Aorta (tissue), 5 donors: Measurements from ENCODE around the gene AHSG. TPM values are rescaled to one million over a fixed set of nuclear protein-coding genes. Genes with fewer than 3 reads are reported as not detected.
A peak's percentile ranks its signal among the peaks of the same experiment; 100 is the strongest.
"Not testable (repeated sequence)": the region's sequence is repeated elsewhere in the genome, so short reads cannot be mapped to it uniquely, and the experiment has no call there.

ENCODE experiments used
- ATAC-seq: fragments of 200-7000 bp; cut with Tn5 transposase; one replicate; pipeline ENCODE4 v1.9.1; 2022; ENCODE audit warnings: moderate library complexity; ENCODE audit not compliant: low FRiP score
- DNase-seq, 2 donors: peaks; one replicate each; pipeline ENCODE4 v3.0.0-alpha.2; 2020
- H3K27ac ChIP-seq, 2 donors: one replicate each; pipeline ENCODE4 v1.5.1; 2013; ENCODE audit warnings: low read length in 2 of 2, mild to moderate bottlenecking in 2 of 2, moderate library complexity in 2 of 2, control low read depth in 1 of 2, inconsistent platforms in 1 of 2, low read depth in 1 of 2
- H3K27me3 ChIP-seq, 2 donors: one replicate each; pipeline ENCODE4 v1.6.1; 2013; ENCODE audit warnings: control low read depth in 1 of 2, low read length in 1 of 2, mild to moderate bottlenecking in 1 of 2, moderate library complexity in 1 of 2; ENCODE audit not compliant: insufficient read depth in 2 of 2, control insufficient read depth in 1 of 2
- H3K36me3 ChIP-seq, 2 donors: one replicate each; pipeline ENCODE4 v1.6.1; 2013; ENCODE audit warnings: control low read depth in 1 of 2, low read length in 1 of 2, mild to moderate bottlenecking in 1 of 2; ENCODE audit not compliant: insufficient read depth in 2 of 2, control insufficient read depth in 1 of 2
- H3K4me1 ChIP-seq, 2 donors: one replicate each; pipeline ENCODE4 v1.6.1; 2013; ENCODE audit warnings: low read length in 2 of 2, control low read depth in 1 of 2, mild to moderate bottlenecking in 1 of 2, moderate library complexity in 1 of 2; ENCODE audit not compliant: insufficient read depth in 2 of 2, control insufficient read depth in 1 of 2
- H3K4me3 ChIP-seq, 2 donors: one replicate each; pipeline ENCODE4 v1.5.1; 2013; ENCODE audit warnings: low read length in 2 of 2, control low read depth in 1 of 2, mild to moderate bottlenecking in 1 of 2
- H3K9me3 ChIP-seq: one replicate; pipeline ENCODE4 v1.6.1; 2013; ENCODE audit warnings: mild to moderate bottlenecking, low read length; ENCODE audit not compliant: control insufficient read depth
- WGBS, 2 donors: extraction: QIAGEN DNeasy Blood & Tissue Kit; methylation state at CpG; one replicate each; pipeline ENCODE4 v1.1.7; 2013; 5-methylcytosine and 5-hydroxymethylcytosine counted together
- intact Hi-C, 2 donors: fragments of 100-400 bp; cut with DNase I; formaldehyde crosslinking; loops; one replicate each; pipeline versions ENCODE4 v1.14.2 to v1.15.0; 2022
- long read RNA-seq, 2 donors: library from polyadenylated mRNA; unstranded; transcript quantifications; one replicate each; pipeline ENCODE4 v2.0.0, GENCODE V29; 2020 to 2021
- polyA plus RNA-seq, 2 donors: library from polyadenylated mRNA; stranded (reverse); fragments of 200-250 nt; gene quantifications; one replicate each; pipeline ENCODE4 v1.2.3, GENCODE V29; 2013
- total RNA-seq, 2 donors: library from RNA; stranded (reverse); fragmentation: NEBNext Ultra II Directional; extraction: Animal tissue kit (Norgen Biotek cat#: 25700); gene quantifications; one replicate each; pipeline ENCODE4 v1.2.1, GENCODE V29; 2021
- donor health status: healthy with polysubstance abuse.
- donor health status: Bipolar disorder and iron deficiency.
- donor health status: DM: no; HTN: no; CAD: no.
- donor health status: DM: no; HTN: no; CAD: no.
- donor health status: DM: yes; HTN: yes; CAD: no.

AHSG gene
- total RNA-seq (not detected), polyA plus RNA-seq (under 1 TPM in 1 of 2 donors, not detected in 1; 0.13 TPM)
- long read RNA-seq, donor 1: 0 reads
- long read RNA-seq, donor 2: 0 reads

- ATAC-seq: no peak
- DNase-seq: no peak
- no peaks in the 10 kb centered on the region for H3K4me1 ChIP-seq
- H3K36me3 ChIP-seq: no peaks in the 10 kb centered on the region
- no peaks in the 10 kb centered on the region for H3K27me3 ChIP-seq
- H3K9me3 ChIP-seq: no peaks in the 10 kb centered on the region
- no peak within 1 kb of the TSS for H3K27ac ChIP-seq
- 81 to 90% methylated on average over 7 of the region's 7 CpGs for WGBS, 2 donors
- intact Hi-C loops: loop anchor here in 1 of 2 donors (10.0 kb wide), 1 partner anchor 172 kb away; the partner anchor contains the start of gene EIF4A2
- H3K4me3 ChIP-seq: no peak within 1 kb of the TSS
These were observed at the start of gene AHSG for GRCh38 chr3:186612721-186613636. Gene AHSG (plus strand): TSS chr3:186613060. CDS start chr3:186613142, 82 bp downstream.

GRCh38 chr3:186564586-186564985, 48.3 kb upstream of the AHSG start:
- peaks cover 3% of the 10 kb centered on the region in 2 donors for H3K4me1 ChIP-seq
- H3K27ac ChIP-seq: no peak overlapping the region
- ATAC-seq: no peak
- H3K36me3 ChIP-seq: no peaks in the 10 kb centered on the region
- H3K27me3 ChIP-seq: no peaks in the 10 kb centered on the region
- no peak for DNase-seq
- no peak overlapping the region for H3K4me3 ChIP-seq
- intact Hi-C loops: loop anchor here in 1 of 2 donors (10.0 kb wide), 1 partner anchor 220 kb away; the partner anchor contains the start of gene EIF4A2
- no peaks in the 10 kb centered on the region for H3K9me3 ChIP-seq

GRCh38 chr3:186566772-186567071, 46.1 kb upstream of the AHSG start:
- Histone ChIP-seq H3K27me3 (no peaks in the 10 kb centered on the region), H3K4me1 (peaks cover 3% of the 10 kb centered on the region in 2 donors), H3K4me3 (peak overlapping the region; percentile 7 to 86), H3K9me3 (no peaks in the 10 kb centered on the region), H3K27ac (peak overlapping the region in 1 of 2 donors; percentile 39), H3K36me3 (no peaks in the 10 kb centered on the region)
- WGBS, 2 donors: 0% methylated on average over 14 of the region's 14 CpGs
- ATAC-seq (no peak), DNase-seq (no peak)
- intact Hi-C loops: loop anchor here in 1 of 2 donors (10.0 kb wide), 1 partner anchor 218 kb away; the partner anchor contains the start of gene EIF4A2

- peak within 1 kb of the TSS; percentile 34 to 47 for H3K27ac ChIP-seq
- H3K4me3 ChIP-seq: peak within 1 kb of the TSS; percentile 78 to 86
- H3K27me3 ChIP-seq: no peaks in the 10 kb centered on the region
- no peaks in the 10 kb centered on the region for H3K36me3 ChIP-seq
- intact Hi-C loops: loop anchor here in 1 of 2 donors (10.0 kb wide), 1 partner anchor 218 kb away; the partner anchor contains the start of gene EIF4A2
- 0% methylated on average over 55 to 66 of the region's 66 CpGs for WGBS, 2 donors
- ATAC-seq: peak; percentile 91
- H3K9me3 ChIP-seq: no peaks in the 10 kb centered on the region
- H3K4me1 ChIP-seq: peaks cover 3% of the 10 kb centered on the region in 2 donors
- peak; percentile 94 to 97 for DNase-seq
These were observed 45.6 kb upstream of the AHSG start, which contains the start of gene TBCCD1 for GRCh38 chr3:186567072-186567921. Gene TBCCD1 (minus strand): TSS chr3:186567339. CDS start chr3:186564329, 3,010 bp downstream.

GRCh38 chr3:186569361-186569760, 43.5 kb upstream of the AHSG start:
- not testable (repeated sequence) for H3K4me3 ChIP-seq
- intact Hi-C loops: loop anchor here in 1 of 2 donors (10.0 kb wide), 1 partner anchor 215 kb away; the partner anchor contains the start of gene EIF4A2

GRCh38 chr3:186569779-186570095, 43.1 kb upstream of the AHSG start:
- Histone ChIP-seq H3K27me3 (no peaks in the 10 kb centered on the region), H3K4me3 (peak overlapping the region in 1 of 2 donors; percentile 1), H3K9me3 (no peaks in the 10 kb centered on the region), H3K27ac (peak overlapping the region in 1 of 2 donors; percentile 4), H3K36me3 (no peaks in the 10 kb centered on the region), H3K4me1 (peaks cover 0 to 3% of the 10 kb centered on the region in 2 donors)
- DNase-seq (no peak), ATAC-seq (no peak)
- 7 to 8% methylated on average over 7 of the region's 7 CpGs for WGBS, 2 donors
- intact Hi-C loops: loop anchor here in 1 of 2 donors (10.0 kb wide), 2 partner anchors 215 to 915 kb away; partner anchors contain the start of gene EIF4A2

More at GRCh38 chr3:186569361-186569760, 43.5 kb upstream of the AHSG start:
- DNase-seq, H3K27me3 ChIP-seq, H3K27ac ChIP-seq, ATAC-seq, H3K9me3 ChIP-seq, H3K4me1 ChIP-seq, H3K36me3 ChIP-seq: not testable (repeated sequence)
- 83 to 85% methylated on average over 11 of the region's 11 CpGs for WGBS, 2 donors

GRCh38 chr3:186570096-186570940, 42.5 kb upstream of the AHSG start, which contains the start of gene DNAJB11:
Gene DNAJB11 (plus strand): TSS chr3:186570720. CDS start chr3:186570898, 178 bp downstream.
- no peaks in the 10 kb centered on the region for H3K9me3 ChIP-seq
- H3K4me3 ChIP-seq: peak within 1 kb of the TSS; percentile 59 to 67
- no peaks in the 10 kb centered on the region for H3K27me3 ChIP-seq
- WGBS, 2 donors: 0% methylated on average over 59 of the region's 59 CpGs
- H3K4me1 ChIP-seq: peaks cover 0 to 3% of the 10 kb centered on the region in 2 donors
- peak within 1 kb of the TSS in 1 of 2 donors; percentile 71 for H3K27ac ChIP-seq
- intact Hi-C loops: loop anchor here in 1 of 2 donors (10.0 kb wide), 1 partner anchor 916 kb away; no protein-coding TSS in a partner anchor
- no peaks in the 10 kb centered on the region for H3K36me3 ChIP-seq
- peak; percentile 97 for ATAC-seq
- DNase-seq: peak; percentile 100
